HG03575 (cell line): ENCODE data around the gene LHX8.

Source experiments
- ATAC-seq: cut with Tn5 transposase; IDR thresholded peaks from one replicate; pipeline ENCODE4 v1.9.1; 2021; ENCODE audit not compliant: unreplicated experiment, insufficient number of reproducible peaks, low FRiP score; ENCODE audit errors: extremely low read depth

Gene LHX8

GRCh38 chr1:75188892-75189291 lies 54.7 kb downstream of the LHX8 start:
- no peak for ATAC-seq

GRCh38 chr1:75198163-75198562 lies 64.0 kb downstream of the LHX8 start:
- ATAC-seq: no peak

GRCh38 chr1:75198761-75199160 lies 64.6 kb downstream of the LHX8 start:
- no peak for ATAC-seq

DNA sequence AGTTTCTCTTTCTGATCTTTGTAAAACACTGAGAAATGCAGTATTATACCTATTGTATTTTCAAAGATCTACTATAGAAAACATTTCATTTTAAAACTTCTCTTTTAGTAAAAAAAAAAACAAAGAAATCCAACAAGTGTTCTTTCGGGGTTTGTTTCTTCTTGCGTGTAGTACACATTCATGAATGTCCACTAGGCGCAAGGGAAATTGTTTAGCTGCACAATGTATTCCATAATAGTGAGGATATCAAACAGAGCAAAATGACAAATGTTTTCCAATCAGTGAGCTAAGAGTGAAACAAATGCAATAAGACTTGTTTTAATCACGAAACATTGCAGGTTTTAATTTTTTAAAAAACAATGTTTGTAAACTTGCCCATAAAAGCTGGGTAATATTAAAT lies 68.6 kb downstream of the LHX8 start:
- no peak for ATAC-seq

DNA sequence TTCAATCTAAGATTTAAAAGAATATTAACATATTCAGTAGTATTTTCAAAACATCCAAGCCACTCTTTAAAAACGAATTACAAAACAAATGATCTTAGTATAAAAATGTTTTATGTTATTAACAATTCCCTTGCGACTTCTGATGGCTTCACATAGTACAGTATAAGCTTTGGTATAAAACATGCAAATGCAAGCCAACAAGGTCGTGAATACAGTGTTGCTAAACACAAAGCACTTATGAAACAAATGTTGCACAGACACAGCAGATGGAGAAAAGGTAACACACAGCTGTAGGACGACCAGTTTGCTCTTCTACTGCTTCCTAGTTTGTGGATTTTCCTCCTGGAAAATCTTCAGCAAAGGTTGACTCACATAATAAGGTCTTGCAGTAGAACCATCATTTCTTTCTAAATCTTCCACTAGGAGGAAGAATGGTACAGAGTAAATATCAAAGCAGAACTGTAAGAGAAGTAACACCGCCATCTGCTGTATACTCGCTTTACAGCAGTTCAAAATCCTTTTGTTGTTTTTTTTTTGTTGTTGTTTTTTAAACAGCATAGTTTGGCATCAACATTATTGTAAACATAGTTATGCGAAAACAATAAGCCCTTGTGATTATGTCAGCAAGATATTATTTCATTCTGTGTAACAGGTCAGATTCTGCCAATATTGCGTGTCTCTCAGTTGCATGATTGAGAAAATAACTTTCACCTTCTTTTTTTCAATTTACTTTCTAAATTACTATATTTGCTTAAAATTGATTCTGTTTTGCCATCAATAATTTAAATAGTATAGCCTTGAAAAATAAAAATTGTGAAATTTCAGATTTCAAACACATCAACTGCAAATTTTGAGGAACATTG lies 69.5 kb downstream of the LHX8 start:
- ATAC-seq: peak; percentile 83

- ATAC-seq: no peak
Observed at GRCh38 chr1:75208862-75209261, 74.7 kb downstream of the LHX8 start.
